Activated CD4-positive, alpha-beta T cell treated with anti-CD3 and anti-CD28 coated beads, Interleukin-2, amount 10 ng/mL, durations not matched to agents 7 days and 5 days (primary cell): ENCODE measurements around the gene PHLDB1. TPM values are rescaled to one million over a fixed set of nuclear protein-coding genes. Genes with fewer than 3 reads are reported as not detected.
"Not testable (repeated sequence)": the region's sequence is repeated elsewhere in the genome, so short reads cannot be mapped to it uniquely, and the experiment has no call there.

ENCODE experiments used
- CTCF ChIA-PET: fragments of 350-600 bp; sonication (Branson Sonifier 250); formaldehyde crosslinking; loops from one replicate; lab custom pipeline; 2021; ENCODE audit warnings: antibody characterized with exemption; lab: Charles Lee
- POLR2A ChIA-PET: fragments of 350-600 bp; sonication (Branson Sonifier 250); formaldehyde crosslinking; loops from one replicate; lab custom pipeline; 2021; ENCODE audit warnings: antibody characterized with exemption; lab: Charles Lee
- DNase-seq: peaks from one replicate; pipeline ENCODE4 v3.0.0-alpha.2; 2020
- H3K27ac Mint-ChIP-seq: one replicate; pipeline ENCODE4 v1.8.0; 2021; ENCODE audit warnings: mild to moderate bottlenecking, moderate library complexity, mixed read lengths
- H3K27me3 Mint-ChIP-seq: one replicate; pipeline ENCODE4 v1.8.0; 2021; ENCODE audit warnings: mixed read lengths
- H3K36me3 Mint-ChIP-seq: one replicate; pipeline ENCODE4 v1.8.0; 2021; ENCODE audit warnings: low read depth, mixed read lengths
- H3K4me1 Mint-ChIP-seq: one replicate; pipeline ENCODE4 v1.8.0; 2021; ENCODE audit warnings: mixed read lengths
- H3K4me3 Mint-ChIP-seq: one replicate; pipeline ENCODE4 v1.8.0; 2021; ENCODE audit warnings: mild to moderate bottlenecking, moderate library complexity, mixed read lengths
- H3K9me3 Mint-ChIP-seq: one replicate; pipeline ENCODE4 v1.8.0; 2021; ENCODE audit warnings: mixed read lengths
- total RNA-seq, 2 experiments: library from RNA; stranded (reverse); gene quantifications; one replicate each; pipeline ENCODE4 v1.2.3, GENCODE V29; 2021

PHLDB1 gene
- total RNA-seq: under 1 TPM; 0.06 to 0.12 TPM

- H3K27ac Mint-ChIP-seq: no peak within 1 kb of the TSS
- ChIA-PET CTCF (interaction anchor here (0.7 to 1.5 kb wide), 8 partner anchors 15 to 178 kb away, joined by 3 to 4 read pairs (median 3); no protein-coding TSS in a partner anchor), POLR2A (interaction anchor here (0.6 to 0.7 kb wide), 2 partner anchors 9 to 382 kb away, joined by 4 to 7 read pairs; no protein-coding TSS in a partner anchor)
- peaks cover 5% of the 10 kb centered on the region for H3K36me3 Mint-ChIP-seq
- peak; percentile 30 for DNase-seq
- no peaks in the 10 kb centered on the region for H3K9me3 Mint-ChIP-seq
- H3K4me3 Mint-ChIP-seq: peak within 1 kb of the TSS; percentile 62
- peaks cover 36% of the 10 kb centered on the region for H3K27me3 Mint-ChIP-seq
- H3K4me1 Mint-ChIP-seq: peaks cover 24% of the 10 kb centered on the region
These were observed at the start of gene PHLDB1 for GRCh38 chr11:118607401-118608359. Gene PHLDB1, plus strand, starts transcription at chr11:118607615. Its CDS starts 6,222 bp downstream, at chr11:118613837.

- ChIA-PET CTCF (no interaction called here), POLR2A (no interaction called here)
- Mint-ChIP-seq H3K27me3 (no peaks in the 10 kb centered on the region), H3K9me3 (no peaks in the 10 kb centered on the region), H3K36me3 (no peaks in the 10 kb centered on the region), H3K4me1 (peaks cover 16% of the 10 kb centered on the region), H3K4me3 (no peak overlapping the region), H3K27ac (no peak overlapping the region)
- DNase-seq: no peak
These were observed 46.6 kb upstream of the PHLDB1 start for GRCh38 chr11:118560806-118561205.

- H3K4me1 Mint-ChIP-seq: peaks cover 21% of the 10 kb centered on the region
- CTCF ChIA-PET: no interaction called here
- peak overlapping the region; percentile 28 for H3K27ac Mint-ChIP-seq
These were observed 42.4 kb upstream of the PHLDB1 start for GRCh38 chr11:118565051-118565450.

GRCh38 chr11:118569670-118570069 is 37.7 kb upstream of the PHLDB1 start:
- H3K27me3 Mint-ChIP-seq: no peaks in the 10 kb centered on the region
- H3K9me3 Mint-ChIP-seq: no peaks in the 10 kb centered on the region
- DNase-seq: no peak
- CTCF ChIA-PET: interaction anchor here (1.7 kb wide), 1 partner anchor 23 kb away, joined by 3 read pairs; no protein-coding TSS in a partner anchor
- H3K4me3 Mint-ChIP-seq: no peak overlapping the region
- H3K27ac Mint-ChIP-seq: no peak overlapping the region
- peaks cover 37% of the 10 kb centered on the region for H3K4me1 Mint-ChIP-seq
- POLR2A ChIA-PET: interaction anchor here (0.7 kb wide), 1 partner anchor 155 kb away, joined by 5 read pairs; no protein-coding TSS in a partner anchor
- H3K36me3 Mint-ChIP-seq: no peaks in the 10 kb centered on the region

More at GRCh38 chr11:118565051-118565450, 42.4 kb upstream of the PHLDB1 start:
- POLR2A ChIA-PET: no interaction called here
- H3K4me3 Mint-ChIP-seq: peak overlapping the region; percentile 92
- H3K36me3 Mint-ChIP-seq: no peaks in the 10 kb centered on the region
- no peaks in the 10 kb centered on the region for H3K27me3 Mint-ChIP-seq
- no peak for DNase-seq
- H3K9me3 Mint-ChIP-seq: no peaks in the 10 kb centered on the region

- no peak for DNase-seq
- Mint-ChIP-seq H3K27me3 (no peaks in the 10 kb centered on the region), H3K9me3 (no peaks in the 10 kb centered on the region), H3K36me3 (peaks cover 7% of the 10 kb centered on the region), H3K4me1 (peaks cover 39% of the 10 kb centered on the region), H3K4me3 (no peak overlapping the region), H3K27ac (no peak overlapping the region)
- ChIA-PET CTCF (interaction anchor here (1.7 kb wide), 1 partner anchor 22 kb away, joined by 3 read pairs; no protein-coding TSS in a partner anchor), POLR2A (no interaction called here)
These were observed 36.6 kb upstream of the PHLDB1 start for GRCh38 chr11:118570787-118571186.

GRCh38 chr11:118571701-118572060 is 35.7 kb upstream of the PHLDB1 start:
- Mint-ChIP-seq H3K4me3 (peak overlapping the region; percentile 87), H3K4me1 (peaks cover 41% of the 10 kb centered on the region), H3K27ac (peak overlapping the region; percentile 94), H3K36me3 (peaks cover 12% of the 10 kb centered on the region)
- CTCF ChIA-PET: interaction anchor here (0.7 to 1.2 kb wide), 3 partner anchors 14 to 1466 kb away, joined by 3 to 4 read pairs (median 4); no protein-coding TSS in a partner anchor
- H3K27me3 Mint-ChIP-seq, POLR2A ChIA-PET, H3K9me3 Mint-ChIP-seq: not testable (repeated sequence)
- DNase-seq: peak; percentile 6

GRCh38 chr11:118572061-118572980 is 35.1 kb upstream of the PHLDB1 start, which contains the start of gene ARCN1:
Gene ARCN1, plus strand, starts transcription at chr11:118572409. Its CDS starts 139 bp downstream, at chr11:118572548.
- Mint-ChIP-seq H3K9me3 (no peaks in the 10 kb centered on the region), H3K27ac (peak within 1 kb of the TSS; percentile 94), H3K4me3 (peak within 1 kb of the TSS; percentile 87), H3K27me3 (no peaks in the 10 kb centered on the region), H3K36me3 (peaks cover 15% of the 10 kb centered on the region), H3K4me1 (peaks cover 43% of the 10 kb centered on the region)
- ChIA-PET CTCF (interaction anchor here (0.7 to 1.2 kb wide), 4 partner anchors 14 to 1467 kb away, joined by 3 to 4 read pairs (median 4); no protein-coding TSS in a partner anchor), POLR2A (interaction anchor here (0.6 to 0.7 kb wide), 2 partner anchors 48 to 1518 kb away, joined by 3 read pairs; no protein-coding TSS in a partner anchor)
- DNase-seq: peak; percentile 82

- ChIA-PET POLR2A (interaction anchor here (0.7 kb wide), 1 partner anchor 1519 kb away, joined by 3 read pairs; no protein-coding TSS in a partner anchor), CTCF (interaction anchor here (1.0 to 1.2 kb wide), 3 partner anchors 15 to 64 kb away, joined by 3 read pairs; no protein-coding TSS in a partner anchor)
- DNase-seq: peak; percentile 39
- Mint-ChIP-seq H3K36me3 (peaks cover 20% of the 10 kb centered on the region), H3K27ac (peak overlapping the region; percentile 94), H3K4me1 (peaks cover 46% of the 10 kb centered on the region), H3K4me3 (peak overlapping the region; percentile 87), H3K27me3 (no peaks in the 10 kb centered on the region), H3K9me3 (no peaks in the 10 kb centered on the region)
These were observed 34.3 kb upstream of the PHLDB1 start for GRCh38 chr11:118572981-118573550.

- peaks cover 54% of the 10 kb centered on the region for H3K4me1 Mint-ChIP-seq
- DNase-seq: no peak
- no peak overlapping the region for H3K27ac Mint-ChIP-seq
- POLR2A ChIA-PET: interaction anchor here (0.6 kb wide), 1 partner anchor 183 kb away, joined by 5 read pairs; no protein-coding TSS in a partner anchor
- CTCF ChIA-PET: no interaction called here
- no peaks in the 10 kb centered on the region for H3K9me3 Mint-ChIP-seq
- H3K4me3 Mint-ChIP-seq: peak overlapping the region; percentile 34
- H3K36me3 Mint-ChIP-seq: peaks cover 25% of the 10 kb centered on the region
- no peaks in the 10 kb centered on the region for H3K27me3 Mint-ChIP-seq
These were observed 32.8 kb upstream of the PHLDB1 start for GRCh38 chr11:118574636-118575035.

- H3K4me3 Mint-ChIP-seq, DNase-seq, H3K27me3 Mint-ChIP-seq, H3K9me3 Mint-ChIP-seq, POLR2A ChIA-PET, CTCF ChIA-PET, H3K27ac Mint-ChIP-seq: not testable (repeated sequence)
- H3K4me1 Mint-ChIP-seq: peaks cover 44% of the 10 kb centered on the region
- peaks cover 30% of the 10 kb centered on the region for H3K36me3 Mint-ChIP-seq
These were observed 29.4 kb upstream of the PHLDB1 start for GRCh38 chr11:118577995-118578394.

GRCh38 chr11:118581057-118581456 is 26.4 kb upstream of the PHLDB1 start:
- ChIA-PET POLR2A (no interaction called here), CTCF (interaction anchor here (1.4 kb wide), 1 partner anchor 29 kb away, joined by 4 read pairs; no protein-coding TSS in a partner anchor)
- Mint-ChIP-seq H3K4me3 (no peak overlapping the region), H3K9me3 (no peaks in the 10 kb centered on the region), H3K4me1 (peaks cover 18% of the 10 kb centered on the region), H3K27me3 (no peaks in the 10 kb centered on the region), H3K36me3 (peaks cover 45% of the 10 kb centered on the region), H3K27ac (no peak overlapping the region)
- DNase-seq: no peak
